H9 (cell line): Measurements from ENCODE around the gene SAA1. TPM values are rescaled to one million over a fixed set of nuclear protein-coding genes. Genes with fewer than 3 reads are reported as not detected.
A peak's percentile ranks its signal among the peaks of the same experiment; 100 is the strongest.

ENCODE experiments used
- DNase-seq: peaks from one replicate; pipeline ENCODE4 v3.0.0-alpha.2; 2017
- H2AFZ ChIP-seq: one replicate; pipeline ENCODE4 v1.6.1; 2013; ENCODE audit warnings: mild to moderate bottlenecking, low read length, control low read depth, moderate library complexity
- H2AK5ac ChIP-seq: 2 replicates; pipeline ENCODE4 v1.6.1; 2013; ENCODE audit warnings: low read length, control low read depth, mixed read lengths; ENCODE audit not compliant: insufficient read length
- H2BK120ac ChIP-seq: one replicate; pipeline ENCODE4 v1.6.1; 2013; ENCODE audit warnings: low read depth, mild to moderate bottlenecking, low read length, control low read depth, inconsistent platforms; ENCODE audit not compliant: poor library complexity, severe bottlenecking
- H2BK12ac ChIP-seq: 2 replicates; pipeline ENCODE4 v1.6.1; 2013; ENCODE audit warnings: low read length, control low read depth, mixed read lengths, low read depth; ENCODE audit not compliant: insufficient read length
- H2BK15ac ChIP-seq: 2 replicates; pipeline ENCODE4 v1.6.1; 2013; ENCODE audit warnings: low read depth, low read length, control low read depth
- H2BK20ac ChIP-seq: one replicate; pipeline ENCODE4 v1.6.1; 2013; ENCODE audit warnings: low read depth, mild to moderate bottlenecking, low read length, control low read depth, inconsistent platforms; ENCODE audit not compliant: poor library complexity, severe bottlenecking
- H2BK5ac ChIP-seq: 2 replicates; pipeline ENCODE4 v1.6.1; 2013; ENCODE audit warnings: low read length, control low read depth, mixed read lengths; ENCODE audit not compliant: insufficient read length
- H3K14ac ChIP-seq: 2 replicates; pipeline ENCODE4 v1.6.1; 2013; ENCODE audit warnings: low read length, control low read depth; ENCODE audit not compliant: insufficient read depth
- H3K18ac ChIP-seq: 2 replicates; pipeline ENCODE4 v1.6.1; 2013; ENCODE audit warnings: low read depth, mild to moderate bottlenecking, mixed read lengths, low read length, control low read depth; ENCODE audit not compliant: insufficient read length
- H3K23ac ChIP-seq: 2 replicates; pipeline ENCODE4 v1.6.1; 2013; ENCODE audit warnings: low read length, control low read depth, mixed read lengths, low read depth; ENCODE audit not compliant: insufficient read length
- H3K23me2 ChIP-seq: 2 replicates; pipeline ENCODE4 v1.6.1; 2013; ENCODE audit warnings: low read depth, mild to moderate bottlenecking, mixed read lengths, low read length, control low read depth; ENCODE audit not compliant: insufficient read length, poor library complexity, severe bottlenecking
- H3K27ac ChIP-seq: 2 replicates; pipeline ENCODE4 v1.5.1; 2013; ENCODE audit warnings: low read length, control low read depth, mixed read lengths, low read depth; ENCODE audit not compliant: insufficient read length
- H3K27me3 ChIP-seq: 2 replicates; pipeline ENCODE4 v1.6.1; 2013; ENCODE audit warnings: low read length, control low read depth, inconsistent platforms; ENCODE audit not compliant: insufficient read depth
- H3K4ac ChIP-seq: 2 replicates; pipeline ENCODE4 v1.6.1; 2013; ENCODE audit warnings: low read depth, mild to moderate bottlenecking, control low read depth, inconsistent platforms, low read length, moderate library complexity
- H3K4me1 ChIP-seq: 2 replicates; pipeline ENCODE4 v1.6.1; 2013; ENCODE audit warnings: low read length, control low read depth, inconsistent platforms; ENCODE audit not compliant: insufficient read depth
- H3K4me2 ChIP-seq: 2 replicates; pipeline ENCODE4 v1.6.1; 2013; ENCODE audit warnings: low read length, control low read depth, mixed read lengths; ENCODE audit not compliant: insufficient read length, insufficient read depth
- H3K56ac ChIP-seq: 2 replicates; pipeline ENCODE4 v1.6.1; 2013; ENCODE audit warnings: low read depth, mild to moderate bottlenecking, mixed read lengths, low read length, control low read depth; ENCODE audit not compliant: insufficient read length
- H3K79me1 ChIP-seq: 2 replicates; pipeline ENCODE4 v1.6.1; 2013; ENCODE audit warnings: low read depth, mild to moderate bottlenecking, moderate library complexity, low read length, control low read depth, inconsistent platforms; ENCODE audit not compliant: insufficient read depth, poor library complexity, severe bottlenecking
- H3K79me2 ChIP-seq: 2 replicates; pipeline ENCODE4 v1.6.1; 2013; ENCODE audit warnings: low read length, control low read depth, inconsistent platforms; ENCODE audit not compliant: insufficient read depth
- H3K9ac ChIP-seq: 2 replicates; pipeline ENCODE4 v1.6.1; 2013; ENCODE audit warnings: low read length, control low read depth, mixed read lengths; ENCODE audit not compliant: insufficient read length; ENCODE audit errors: extremely low read depth
- H3K9me3 ChIP-seq: one replicate; pipeline ENCODE4 v1.6.1; 2013; ENCODE audit warnings: low read depth, low read length, inconsistent platforms; ENCODE audit not compliant: control insufficient read depth
- H3T11ph ChIP-seq: one replicate; pipeline ENCODE4 v1.6.1; 2013; ENCODE audit warnings: mild to moderate bottlenecking, low read length, control low read depth, inconsistent platforms
- H4K20me1 ChIP-seq: one replicate; pipeline ENCODE4 v1.6.1; 2013; ENCODE audit not compliant: control insufficient read depth, insufficient read length, insufficient read depth
- H4K5ac ChIP-seq: 2 replicates; pipeline ENCODE4 v1.6.1; 2013; ENCODE audit warnings: low read depth, mild to moderate bottlenecking, mixed read lengths, low read length, control low read depth; ENCODE audit not compliant: insufficient read length
- H4K8ac ChIP-seq: replicated peaks from 2 replicates; pipeline ENCODE4 v1.6.1; 2013; ENCODE audit warnings: low read length, control low read depth, mixed read lengths, low read depth; ENCODE audit not compliant: insufficient read length
- H4K91ac ChIP-seq: 2 replicates; pipeline ENCODE4 v1.6.1; 2013; ENCODE audit warnings: low read depth, mild to moderate bottlenecking, moderate library complexity, mixed read lengths, low read length, control low read depth; ENCODE audit not compliant: insufficient read length
- H3K27ac Mint-ChIP-seq, 3 experiments: 2 replicates in 2 of 3; 3 replicates in 1 of 3; pipeline ENCODE4 v1.8.0; 2020 to 2021; ENCODE audit warnings: mixed read lengths in 3 of 3, mild to moderate bottlenecking in 1 of 3, moderate library complexity in 1 of 3
- H3K27me3 Mint-ChIP-seq: 2 replicates; pipeline ENCODE4 v1.8.0; 2021; ENCODE audit warnings: low read depth, mild to moderate bottlenecking, moderate library complexity, mixed read lengths
- H3K36me3 Mint-ChIP-seq, 3 experiments: 2 replicates in 2 of 3; 3 replicates in 1 of 3; pipeline ENCODE4 v1.8.0; 2020 to 2021; ENCODE audit warnings: low read depth in 3 of 3, mixed read lengths in 3 of 3; ENCODE audit not compliant: insufficient read depth in 1 of 3
- H3K4me1 Mint-ChIP-seq, 2 experiments: 2 replicates each; pipeline ENCODE4 v1.8.0; 2020; ENCODE audit warnings: mixed read lengths in 2 of 2
- H3K4me3 Mint-ChIP-seq, 2 experiments: 2 replicates in 1 of 2; 3 replicates in 1 of 2; pipeline ENCODE4 v1.8.0; 2020 to 2021; ENCODE audit warnings: mild to moderate bottlenecking in 2 of 2, mixed read lengths in 2 of 2, moderate library complexity in 1 of 2
- H3K9me3 Mint-ChIP-seq, 2 experiments: 2 replicates in 1 of 2; 3 replicates in 1 of 2; pipeline ENCODE4 v1.8.0; 2020; ENCODE audit warnings: mild to moderate bottlenecking in 2 of 2, mixed read lengths in 2 of 2, moderate library complexity in 1 of 2
- CTCF ChIP-seq: fragments of 200-600 bp; sonication (generic); conservative IDR thresholded peaks from 3 replicates; pipeline ENCODE4 v1.8.0; 2021; ENCODE audit warnings: antibody characterized with exemption, mild to moderate bottlenecking
- WGBS: extraction: QIAGEN DNeasy Blood & Tissue Kit; methylation state at CpG from one replicate; pipeline ENCODE4 v1.1.7; 2013; ENCODE audit warnings: missing lambda C conversion rate, low lambda C conversion rate, mixed read lengths; ENCODE audit not compliant: insufficient read length; ENCODE audit errors: extremely low coverage; 5-methylcytosine and 5-hydroxymethylcytosine counted together
- total RNA-seq: library from RNA; stranded (reverse); gene quantifications from 2 replicates; pipeline ENCODE4 v1.2.1, GENCODE V29; 2021

The SAA1 gene
- total RNA-seq, 1 experiment from 2014 or later, result not detected

DNA sequence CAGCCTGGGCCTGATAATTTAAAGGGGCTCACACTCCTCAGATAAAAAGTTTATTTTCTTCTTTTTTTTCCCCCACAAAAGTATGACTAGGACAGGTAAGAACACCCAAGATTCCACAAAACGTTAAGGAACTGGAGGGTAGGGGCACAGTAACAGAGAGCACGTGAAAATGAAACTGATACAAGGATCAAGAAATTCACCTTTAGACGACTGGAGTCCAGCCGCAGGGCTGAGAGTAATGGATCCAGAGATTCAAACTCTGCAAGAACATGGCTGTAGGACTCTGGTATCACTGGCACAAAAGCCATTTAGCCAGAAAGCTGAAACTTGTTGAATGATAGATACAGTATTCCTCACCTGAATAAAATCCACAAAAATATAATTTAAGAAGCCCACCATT lies 51.5 kb downstream of the SAA1 start:
- H3K23me2 ChIP-seq, result no peaks in the 10 kb centered on the region
- no peaks in the 10 kb centered on the region for H3K27me3 ChIP-seq
- H2AFZ ChIP-seq, result no peak overlapping the region
- no peak overlapping the region for H3K27ac ChIP-seq
- H4K20me1 ChIP-seq, result no peaks in the 10 kb centered on the region
- H3K4me3 Mint-ChIP-seq, result no peak overlapping the region
- H3K4ac ChIP-seq, result no peak overlapping the region
- no peak for TF ChIP-seq CTCF
- H3K4me1 Mint-ChIP-seq, result peaks cover 15 to 16% of the 10 kb centered on the region in 2 experiments
- peaks cover 2 to 9% (median 9%) of the 10 kb centered on the region in 3 experiments; a peak in 6 of 7 replicates for H3K36me3 Mint-ChIP-seq
- H2BK120ac ChIP-seq, result no peak overlapping the region
- no peak overlapping the region for H4K91ac ChIP-seq
- no peak overlapping the region for H2BK15ac ChIP-seq
- no peak overlapping the region for H3K56ac ChIP-seq
- no peak overlapping the region for H3K9ac ChIP-seq
- H3K4me2 ChIP-seq, result no peak overlapping the region
- H4K5ac ChIP-seq, result no peak overlapping the region
- no peak overlapping the region for H3K23ac ChIP-seq
- H3K27me3 Mint-ChIP-seq, result no peaks in the 10 kb centered on the region
- no peak overlapping the region for H3T11ph ChIP-seq
- H2BK12ac ChIP-seq, result no peak overlapping the region
- H2BK20ac ChIP-seq, result no peak overlapping the region
- H4K8ac ChIP-seq, result no peak overlapping the region
- H3K79me1 ChIP-seq, result peaks cover 4% of the 10 kb centered on the region
- no peaks in the 10 kb centered on the region for H3K9me3 ChIP-seq
- no peaks in the 10 kb centered on the region for H3K4me1 ChIP-seq
- WGBS, result no CpG with 5 or more reads among the region's 4 CpGs
- peak overlapping the region in 1 of 3 experiments; percentile 55; a peak in 1 of 7 replicates for H3K27ac Mint-ChIP-seq
- no peaks in the 10 kb centered on the region; a peak in 1 of 5 replicates for H3K9me3 Mint-ChIP-seq
- peaks cover 15% of the 10 kb centered on the region; the same call in 1 of the 2 replicates for H3K79me2 ChIP-seq
- no peak overlapping the region for H2AK5ac ChIP-seq
- DNase-seq, result no peak
- no peak overlapping the region for H2BK5ac ChIP-seq
- H3K18ac ChIP-seq, result no peak overlapping the region
- no peak overlapping the region for H3K14ac ChIP-seq

Other genes with a start within 250 kb of the SAA1 start
- 0.07 and 0.17 TPM in 2 replicates for gene TPH1, start 220.0 kb upstream of the SAA1 start, total RNA-seq
- gene SAAL1, start 160.2 kb upstream of the SAA1 start, total RNA-seq, result 34.4 and 43.5 TPM in 2 replicates
- not detected in 2 replicates for gene MRGPRX3, start 133.7 kb upstream of the SAA1 start, total RNA-seq
- gene MRGPRX4, start 93.4 kb upstream of the SAA1 start, total RNA-seq, result not detected in 2 replicates
- gene SAA4, start 29.5 kb upstream of the SAA1 start, total RNA-seq, result not detected in 2 replicates
- not detected in 2 replicates for gene SAA2, start 17.6 kb upstream of the SAA1 start, total RNA-seq
- gene HPS5, start 55.9 kb downstream of the SAA1 start, total RNA-seq, result 15.4 TPM in 2 replicates
- gene GTF2H1, start 56.3 kb downstream of the SAA1 start, total RNA-seq, result 39.4 and 39.5 TPM in 2 replicates
- 717 and 720 TPM in 2 replicates for gene LDHA, start 128.3 kb downstream of the SAA1 start, total RNA-seq
- 0.94 and 1.6 TPM in 2 replicates for gene LDHC, start 146.1 kb downstream of the SAA1 start, total RNA-seq
- gene LDHAL6A, start 189.6 kb downstream of the SAA1 start, total RNA-seq, result not detected in 2 replicates